HCT116 (cell line): ENCODE results near the gene ZNRF3.

ENCODE experiments used
- ATF3 ChIP-seq: IDR thresholded peaks from 2 replicates; pipeline ENCODE4 v1.6.1; 2012
- CTCF ChIP-seq, 3 experiments: fragments of 200-600 bp in 1 of 3; sonication (generic) in 1 of 3; IDR thresholded peaks in 2 of 3; conservative IDR thresholded peaks in 1 of 3; 2 replicates each; pipeline ENCODE4 v1.5.1; 2012 to 2017; ENCODE audit warnings: low read depth in 2 of 3, low read length in 2 of 3, antibody characterized with exemption in 1 of 3, borderline replicate concordance in 1 of 3, control low read depth in 1 of 3, mild to moderate bottlenecking in 1 of 3, mixed read lengths in 1 of 3, mixed run types in 1 of 3, moderate library complexity in 1 of 3; ENCODE audit not compliant: insufficient read depth in 1 of 3
- EZH2 ChIP-seq: fragments of 200-600 bp; sonication (generic); IDR thresholded peaks from 2 replicates; pipeline ENCODE4 v1.6.1; 2017; ENCODE audit warnings: antibody characterized with exemption, mixed run types
- EZH2phosphoT487 ChIP-seq: fragments of 200-600 bp; IDR thresholded peaks from 2 replicates; pipeline ENCODE4 v1.6.1; 2018; ENCODE audit warnings: antibody characterized with exemption, borderline replicate concordance
- FOSL1 ChIP-seq: IDR thresholded peaks from 2 replicates; pipeline ENCODE4 v1.6.1; 2012; ENCODE audit warnings: low read depth
- POLR2A ChIP-seq: IDR thresholded peaks from 2 replicates; pipeline ENCODE4 v1.7.0; 2011; ENCODE audit warnings: borderline replicate concordance; ENCODE audit not compliant: insufficient read depth, insufficient read length; ENCODE audit errors: extremely low read depth
- SP1 ChIP-seq: IDR thresholded peaks from 2 replicates; pipeline ENCODE4 v1.6.1; 2012; ENCODE audit warnings: low read depth
- YY1 ChIP-seq: IDR thresholded peaks from 2 replicates; pipeline ENCODE4 v1.6.1; 2011; ENCODE audit warnings: low read length, low read depth, moderate library complexity, mild to moderate bottlenecking; ENCODE audit not compliant: insufficient replicate concordance; ENCODE audit errors: extremely low read depth

GRCh38 chr22:28911777-28912669 is 28.7 kb downstream of the ZNRF3 start:
- no peak for TF ChIP-seq FOSL1
- TF ChIP-seq CTCF (IDR thresholded peaks at IDR 0.05 in 2 of 3, conservative IDR thresholded peaks at IDR 0.05 in 1 of 3; ENCODE audit: borderline replicate concordance in 1 of 3, insufficient read depth in 1 of 3, low read depth in 2 of 3, low read length in 2 of 3) = no peak
- no peak for TF ChIP-seq POLR2A
- TF ChIP-seq EZH2 = no peak
- TF ChIP-seq SP1 = no peak
- no peak for TF ChIP-seq EZH2phosphoT487
- TF ChIP-seq ATF3 = no peak
- TF ChIP-seq YY1 = no peak
